Osteocyte (in vitro differentiated cells): Measurements from ENCODE around the gene MEIS3. TPM values are rescaled to one million over a fixed set of nuclear protein-coding genes. Genes with fewer than 3 reads are reported as not detected.

Source experiments
- DNase-seq: peaks from one replicate; pipeline ENCODE4 v3.0.0; 2021; ENCODE audit warnings: mixed read lengths; ENCODE audit not compliant: unreplicated experiment; ENCODE audit errors: extremely low spot score
- H3K27ac Mint-ChIP-seq: one replicate; pipeline ENCODE4 v1.8.0; 2021; ENCODE audit warnings: mild to moderate bottlenecking, mixed read lengths; ENCODE audit not compliant: unreplicated experiment
- H3K27me3 Mint-ChIP-seq: one replicate; pipeline ENCODE4 v1.8.0; 2021; ENCODE audit warnings: mixed read lengths; ENCODE audit not compliant: unreplicated experiment
- H3K36me3 Mint-ChIP-seq: one replicate; pipeline ENCODE4 v1.8.0; 2021; ENCODE audit warnings: mixed read lengths; ENCODE audit not compliant: unreplicated experiment
- H3K4me1 Mint-ChIP-seq: one replicate; pipeline ENCODE4 v1.8.0; 2021; ENCODE audit warnings: mixed read lengths; ENCODE audit not compliant: unreplicated experiment
- H3K4me3 Mint-ChIP-seq: one replicate; pipeline ENCODE4 v1.8.0; 2021; ENCODE audit warnings: mild to moderate bottlenecking, moderate library complexity, mixed read lengths; ENCODE audit not compliant: unreplicated experiment
- H3K9me3 Mint-ChIP-seq: one replicate; pipeline ENCODE4 v1.8.0; 2021; ENCODE audit warnings: mixed read lengths; ENCODE audit not compliant: unreplicated experiment
- CTCF ChIP-seq: fragments of 200-600 bp; sonication (generic); IDR thresholded peaks from 2 replicates; pipeline ENCODE4 v1.5.0; 2021; ENCODE audit warnings: antibody characterized with exemption, mild to moderate bottlenecking, moderate library complexity
- total RNA-seq: library from RNA; stranded (reverse); gene quantifications from 2 replicates; pipeline ENCODE4 v1.2.1, GENCODE V29; 2021

MEIS3 gene
- total RNA-seq, 1 donor from 2014 or later: 99.0 TPM

GRCh38 chr19:47432091-47432490 is 12.8 kb upstream of the MEIS3 start:
- Mint-ChIP-seq H3K36me3 (no peaks in the 10 kb centered on the region), H3K27me3 (no peaks in the 10 kb centered on the region), H3K27ac (no peak overlapping the region), H3K4me1 (peaks cover 11% of the 10 kb centered on the region), H3K4me3 (no peak overlapping the region), H3K9me3 (no peaks in the 10 kb centered on the region)
- TF ChIP-seq CTCF: no peak
- no peak for DNase-seq

- TF ChIP-seq CTCF: peak; percentile 32
- DNase-seq: no peak
- H3K27ac Mint-ChIP-seq: no peak overlapping the region
These were observed 10.9 kb upstream of the MEIS3 start for GRCh38 chr19:47430041-47430802.

GRCh38 chr19:47429140-47429793 is 9.9 kb upstream of the MEIS3 start:
- H3K4me1 Mint-ChIP-seq: peaks cover 8% of the 10 kb centered on the region
- DNase-seq: no peak
- H3K36me3 Mint-ChIP-seq: no peaks in the 10 kb centered on the region
- H3K9me3 Mint-ChIP-seq: no peaks in the 10 kb centered on the region
- no peak overlapping the region for H3K27ac Mint-ChIP-seq
- no peaks in the 10 kb centered on the region for H3K27me3 Mint-ChIP-seq
- no peak overlapping the region for H3K4me3 Mint-ChIP-seq
- no peak for TF ChIP-seq CTCF

More at GRCh38 chr19:47430041-47430802, 10.9 kb upstream of the MEIS3 start:
- no peaks in the 10 kb centered on the region for H3K36me3 Mint-ChIP-seq
- H3K27me3 Mint-ChIP-seq: no peaks in the 10 kb centered on the region
- H3K4me3 Mint-ChIP-seq: peak overlapping the region; percentile 35
- peaks cover 8% of the 10 kb centered on the region for H3K4me1 Mint-ChIP-seq
- no peaks in the 10 kb centered on the region for H3K9me3 Mint-ChIP-seq

- H3K4me3 Mint-ChIP-seq: no peak overlapping the region
- TF ChIP-seq CTCF: no peak
- peaks cover 8% of the 10 kb centered on the region for H3K4me1 Mint-ChIP-seq
- no peaks in the 10 kb centered on the region for H3K9me3 Mint-ChIP-seq
- peak; percentile 97 for DNase-seq
- H3K27ac Mint-ChIP-seq: no peak overlapping the region
- peaks cover 4% of the 10 kb centered on the region for H3K27me3 Mint-ChIP-seq
- no peaks in the 10 kb centered on the region for H3K36me3 Mint-ChIP-seq
These were observed 9.0 kb upstream of the MEIS3 start for GRCh38 chr19:47428177-47428894.
